ENCODE data around the gene KATNIP. TPM values are rescaled to one million over a fixed set of nuclear protein-coding genes. Genes with fewer than 3 reads are reported as not detected.
A peak's percentile ranks its signal among the peaks of the same experiment; 100 is the strongest.

KATNIP gene
- total and polyA plus RNA-seq, 9 of the 15 experiments (the other 6 are each of a cell fraction or from before 2014, with no cell fraction given): 1.7 to 13.2 (median 8.0) TPM

GRCh38 chr16:27549746-27550581 is at the start of gene KATNIP, which contains the start of gene GTF3C1 (continued):
- TF ChIP-seq ZMIZ1 (IDR thresholded peaks at IDR 0.05; ENCODE audit: low read depth in 2 of 2, low read length in 2 of 2) (no peak), GABPB1 (CRISPR knock-in tag; IDR thresholded peaks at IDR 0.05) (peak; percentile 94), CHAMP1 (IDR thresholded peaks at IDR 0.05) (no peak), FOXJ2 (tag; IDR thresholded peaks at IDR 0.05) (peak; percentile 76), MED1 (CRISPR knock-in tag; IDR thresholded peaks at IDR 0.05; ENCODE audit: borderline replicate concordance) (no peak), IFI16 (CRISPR knock-in tag; IDR thresholded peaks at IDR 0.05) (no peak), USF1 (CRISPR knock-in tag; IDR thresholded peaks at IDR 0.05) (no peak), FOXP4 (CRISPR knock-in tag; IDR thresholded peaks at IDR 0.05; ENCODE audit: borderline replicate concordance) (no peak), NR3C1 (CRISPR knock-in tag; IDR thresholded peaks at IDR 0.05) (no peak), AFF4 (CRISPR knock-in tag; IDR thresholded peaks at IDR 0.05) (no peak), ZNF174 (CRISPR knock-in tag; IDR thresholded peaks at IDR 0.05) (no peak), CAMTA2 (CRISPR knock-in tag; conservative IDR thresholded peaks at IDR 0.05) (no peak), TAF7 (tag; IDR thresholded peaks at IDR 0.05) (peak; percentile 55; the same call in 1 of the 2 replicates)

Data from K562 (cell line).